HL-60 (cell line): Measurements from ENCODE around the gene TOX2.

Experiments
- CTCF ChIP-seq: IDR thresholded peaks from one replicate; pipeline ENCODE4 v1.5.1; 2011; ENCODE audit warnings: low read length, control low read depth, inconsistent platforms; ENCODE audit not compliant: insufficient read depth
- GABPA ChIP-seq: IDR thresholded peaks from 2 replicates; pipeline ENCODE4 v1.6.1; 2012; ENCODE audit warnings: low read depth
- POLR2AphosphoS5 ChIP-seq: IDR thresholded peaks from 2 replicates; pipeline ENCODE4 v1.6.1; 2012; ENCODE audit warnings: low read depth
- REST ChIP-seq: IDR thresholded peaks from 2 replicates; pipeline ENCODE4 v1.6.1; 2012; ENCODE audit warnings: low read depth; ENCODE audit not compliant: insufficient replicate concordance
- SPI1 ChIP-seq: IDR thresholded peaks from 2 replicates; pipeline ENCODE4 v1.6.1; 2012; ENCODE audit warnings: low read depth, mild to moderate bottlenecking, borderline replicate concordance

GRCh38 chr20:44087857-44088120 lies 173.1 kb downstream of the TOX2 start:
- TF ChIP-seq GABPA (no peak), CTCF (no peak), SPI1 (no peak), POLR2AphosphoS5 (no peak), REST (no peak)
